ENCODE data around the gene PCBP1.
"Not testable (repeated sequence)": the region's sequence is repeated elsewhere in the genome, so short reads cannot be mapped to it uniquely, and the experiment has no call there.

Gene PCBP1

DNA sequence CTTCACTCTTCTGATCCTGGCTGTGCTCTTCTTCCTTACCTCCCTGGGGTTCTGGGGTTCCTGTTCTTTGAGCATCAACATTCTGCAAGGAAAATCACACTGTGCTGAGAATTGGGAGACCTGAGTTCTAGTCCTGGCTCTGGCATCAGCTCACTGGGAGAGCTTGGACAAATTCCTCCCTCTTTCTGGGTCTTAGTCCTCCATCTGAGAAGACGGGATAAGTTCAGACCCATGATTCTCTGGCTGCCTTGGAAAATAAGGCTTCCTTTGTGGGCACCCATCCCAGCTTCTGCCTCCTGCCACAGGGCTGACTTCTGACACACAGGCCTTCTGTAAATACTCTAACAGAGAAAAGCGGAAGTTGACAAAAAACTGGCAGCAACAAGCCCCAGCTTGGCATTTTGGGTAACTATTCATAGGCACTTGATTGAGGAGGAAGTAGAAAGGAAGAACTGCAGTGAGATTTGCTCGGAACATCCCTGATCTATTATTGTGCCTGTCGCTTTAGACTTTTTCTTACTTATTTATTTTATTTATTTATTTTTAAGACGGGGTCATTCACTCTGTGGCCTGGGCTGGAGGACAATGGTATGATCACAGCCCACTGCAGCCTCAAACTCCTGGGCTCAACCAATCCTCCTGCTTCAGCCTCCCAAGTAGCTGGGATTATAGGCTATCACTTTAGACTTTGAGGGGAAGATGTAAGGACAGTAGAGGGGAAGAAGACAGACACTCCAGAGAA lies 7.9 kb downstream of the PCBP1 start:
- DNase-seq = peak in 6 of 10 donors; percentile 32 to 92 (median 60)

DNA sequence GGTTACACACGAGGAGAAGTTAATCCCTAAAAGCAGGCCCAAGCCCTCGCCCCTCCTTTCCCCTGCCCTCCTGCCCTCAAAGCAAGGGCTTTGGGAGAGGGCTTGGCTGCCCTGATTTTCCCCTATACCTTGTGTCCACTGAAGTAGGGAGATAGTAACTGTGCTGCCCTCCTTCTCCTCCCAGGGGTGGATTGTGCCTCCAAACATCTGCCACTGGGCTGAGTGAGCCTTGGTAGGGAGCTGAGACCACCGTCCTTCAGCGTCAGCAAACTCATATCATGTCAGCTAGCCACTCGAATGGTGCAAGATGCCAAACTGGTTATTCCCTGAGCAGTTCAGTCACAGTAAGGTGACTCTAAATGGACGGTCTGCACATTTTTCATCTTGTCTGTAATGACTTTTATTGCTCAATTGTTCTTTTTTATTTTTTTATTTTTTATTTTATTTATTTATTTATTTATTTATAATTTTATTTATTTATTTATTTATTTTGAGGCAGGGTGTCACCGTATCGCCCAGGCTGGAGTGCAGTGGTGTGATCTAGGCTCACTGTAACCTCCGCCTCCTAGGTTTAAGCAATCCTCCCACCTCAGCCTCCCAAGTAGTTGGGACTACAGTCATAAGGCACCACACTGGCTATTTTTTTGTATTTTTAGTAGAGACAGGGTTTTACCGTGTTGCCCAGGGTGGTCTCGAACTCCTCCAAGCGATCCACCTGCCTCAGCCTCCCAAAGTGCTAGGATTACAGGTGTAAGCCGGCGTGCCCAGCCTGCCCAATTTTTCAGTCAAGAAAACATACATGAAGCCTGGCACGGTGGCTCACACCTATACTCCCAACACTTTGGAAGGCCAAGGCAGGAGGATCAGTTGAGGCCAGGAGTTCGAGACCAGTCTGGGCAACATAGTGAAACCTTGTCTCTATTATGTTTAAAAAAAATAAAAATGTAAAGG lies 8.7 kb downstream of the PCBP1 start:
- no peak for DNase-seq
- intact Hi-C loops (cut with DNase I) = no loop called here

More for the DNA sequence above, 7.9 kb downstream of the PCBP1 start:
- intact Hi-C loops (cut with DNase I) = no loop called here

- intact Hi-C loops (cut with DNase I) = no loop called here
- no peak for DNase-seq
Measured at GRCh38 chr2:70098032-70098431, 10.8 kb downstream of the PCBP1 start.

DNA sequence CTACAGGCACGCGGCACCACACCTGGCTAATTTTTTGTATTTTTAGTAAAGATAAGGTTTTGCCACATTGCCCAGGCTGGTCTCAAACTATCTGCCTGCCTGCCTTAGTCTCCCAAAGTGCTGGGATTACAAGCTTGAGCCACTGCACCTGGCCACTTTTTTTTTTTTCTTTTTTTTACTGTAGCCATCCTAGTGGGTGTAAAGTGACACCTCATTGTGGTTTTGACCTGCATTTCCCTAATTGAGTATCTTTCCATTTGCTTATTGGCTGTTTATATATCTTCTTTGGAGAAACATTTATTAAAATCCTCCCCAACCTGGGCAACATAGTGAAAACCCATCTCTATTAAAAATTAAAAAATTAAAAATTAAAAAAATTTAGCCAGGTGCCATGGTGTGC lies 12.0 kb downstream of the PCBP1 start:
- intact Hi-C loops (cut with DNase I) = no loop called here
- DNase-seq = no peak

GRCh38 chr2:70101174-70101573 lies 13.9 kb downstream of the PCBP1 start:
- intact Hi-C loops (cut with DNase I) = no loop called here
- DNase-seq = no peak

- DNase-seq; intact Hi-C loops (cut with DNase I): not testable (repeated sequence)
Measured at GRCh38 chr2:70101686-70102085, 14.4 kb downstream of the PCBP1 start.

DNA sequence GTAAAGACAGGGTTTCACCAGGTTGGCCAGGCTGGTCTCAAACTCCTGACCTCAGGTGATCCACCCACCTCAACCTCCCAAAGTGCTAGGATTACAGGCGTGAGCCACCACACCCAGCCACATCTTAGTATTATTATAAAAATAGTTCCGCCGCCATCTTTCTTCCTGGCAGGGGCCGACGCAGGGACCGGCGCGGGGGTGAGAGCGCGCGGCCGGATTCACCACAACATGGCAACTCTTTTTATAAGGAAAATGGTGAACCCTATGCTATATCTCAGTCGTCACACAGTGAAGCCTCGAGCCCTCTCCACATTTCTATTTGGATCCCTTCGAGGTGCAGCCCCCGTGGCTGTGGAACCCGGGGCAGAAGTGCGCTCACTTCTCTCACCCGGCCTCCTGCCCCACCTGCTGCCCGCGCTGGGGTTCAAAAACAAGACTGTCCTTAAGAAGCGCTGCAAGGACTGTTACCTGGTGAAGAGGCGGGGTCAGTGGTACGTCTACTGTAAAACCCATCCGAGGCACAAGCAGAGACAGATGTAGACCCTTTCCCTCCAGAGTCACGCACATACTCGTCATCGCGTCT lies 15.1 kb downstream of the PCBP1 start:
- peak in 1 of 10 donors; percentile 44 for DNase-seq
- intact Hi-C loops (cut with DNase I) = not testable (repeated sequence)

GRCh38 chr2:70103531-70104061 lies 16.3 kb downstream of the PCBP1 start:
- intact Hi-C loops (cut with DNase I) = no loop called here
- DNase-seq = no peak

GRCh38 chr2:70104231-70105111 lies 17.2 kb downstream of the PCBP1 start:
- peak in 1 of 10 donors; percentile 74 for DNase-seq
- intact Hi-C loops (cut with DNase I) = no loop called here

DNA sequence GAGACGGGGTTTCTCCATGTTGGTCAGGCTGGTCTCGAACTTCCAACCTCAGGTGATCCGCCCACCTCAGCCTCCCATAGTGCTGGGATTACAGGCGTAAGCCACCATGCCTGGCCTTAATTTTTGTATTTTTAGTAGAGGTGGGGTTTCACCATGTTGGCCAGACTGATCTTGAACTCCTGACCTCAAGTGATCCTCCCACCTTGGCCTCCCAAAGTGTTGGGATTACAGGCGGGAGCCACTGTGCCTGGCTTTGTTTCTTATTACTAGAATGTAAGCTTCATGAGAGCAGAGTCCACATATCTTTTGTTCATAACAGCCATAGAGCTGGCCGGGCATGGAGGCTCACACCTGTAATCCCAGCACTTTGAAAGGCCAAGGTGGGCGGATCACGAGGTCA lies 18.9 kb downstream of the PCBP1 start:
- DNase-seq = peak in 1 of 10 donors; percentile 5
- intact Hi-C loops (cut with DNase I) = not testable (repeated sequence)

- intact Hi-C loops (cut with DNase I) = not testable (repeated sequence)
- DNase-seq = peak in 2 of 10 donors; percentile 8 to 35
Measured at GRCh38 chr2:70110397-70110796, 23.1 kb downstream of the PCBP1 start.

DNA sequence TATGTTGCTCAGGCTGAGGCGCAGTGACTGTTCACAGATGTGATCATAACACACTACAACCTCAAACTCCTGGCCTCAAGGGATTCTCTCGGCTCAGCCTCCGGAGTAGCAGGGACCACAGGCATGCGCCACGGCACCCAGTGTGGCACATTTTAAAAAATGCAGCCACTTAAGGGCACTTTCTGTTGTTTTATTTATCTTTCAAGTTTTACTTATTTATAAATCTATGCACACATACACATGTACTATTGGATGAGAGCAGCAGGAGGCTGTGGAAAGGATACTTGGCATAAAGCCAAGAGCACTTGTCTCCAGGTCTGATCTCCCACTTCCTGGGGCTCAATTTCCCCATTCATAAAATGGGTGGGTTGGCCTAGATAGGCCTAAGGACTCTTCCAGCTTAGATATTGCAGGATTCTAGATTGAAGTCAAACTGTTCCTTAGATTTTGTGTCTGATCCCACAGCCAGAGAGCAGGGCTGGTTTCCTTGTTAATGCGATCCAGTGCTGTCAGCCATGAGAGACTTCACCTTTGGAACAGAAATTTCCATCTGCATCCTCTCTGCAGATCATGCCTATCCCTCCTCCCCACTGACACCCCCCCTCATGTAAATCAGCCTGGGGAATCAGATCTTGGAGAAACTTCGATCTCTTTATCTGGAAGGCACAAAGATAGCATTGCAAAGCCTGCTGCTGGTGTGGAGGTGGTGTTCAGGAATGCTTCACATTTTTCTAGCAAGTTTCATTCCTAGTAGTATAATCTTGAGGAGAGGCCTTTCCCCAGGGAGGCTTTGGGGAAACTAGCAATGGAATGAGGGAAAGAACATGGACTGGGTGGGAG lies 24.7 kb downstream of the PCBP1 start:
- intact Hi-C loops (cut with DNase I) = no loop called here
- peak in 2 of 10 donors; percentile 32 to 55 for DNase-seq

- intact Hi-C loops (cut with DNase I) = no loop called here
- peak in 1 of 10 donors; percentile 33 for DNase-seq
Measured at GRCh38 chr2:70113359-70114070, 26.2 kb downstream of the PCBP1 start.

DNA sequence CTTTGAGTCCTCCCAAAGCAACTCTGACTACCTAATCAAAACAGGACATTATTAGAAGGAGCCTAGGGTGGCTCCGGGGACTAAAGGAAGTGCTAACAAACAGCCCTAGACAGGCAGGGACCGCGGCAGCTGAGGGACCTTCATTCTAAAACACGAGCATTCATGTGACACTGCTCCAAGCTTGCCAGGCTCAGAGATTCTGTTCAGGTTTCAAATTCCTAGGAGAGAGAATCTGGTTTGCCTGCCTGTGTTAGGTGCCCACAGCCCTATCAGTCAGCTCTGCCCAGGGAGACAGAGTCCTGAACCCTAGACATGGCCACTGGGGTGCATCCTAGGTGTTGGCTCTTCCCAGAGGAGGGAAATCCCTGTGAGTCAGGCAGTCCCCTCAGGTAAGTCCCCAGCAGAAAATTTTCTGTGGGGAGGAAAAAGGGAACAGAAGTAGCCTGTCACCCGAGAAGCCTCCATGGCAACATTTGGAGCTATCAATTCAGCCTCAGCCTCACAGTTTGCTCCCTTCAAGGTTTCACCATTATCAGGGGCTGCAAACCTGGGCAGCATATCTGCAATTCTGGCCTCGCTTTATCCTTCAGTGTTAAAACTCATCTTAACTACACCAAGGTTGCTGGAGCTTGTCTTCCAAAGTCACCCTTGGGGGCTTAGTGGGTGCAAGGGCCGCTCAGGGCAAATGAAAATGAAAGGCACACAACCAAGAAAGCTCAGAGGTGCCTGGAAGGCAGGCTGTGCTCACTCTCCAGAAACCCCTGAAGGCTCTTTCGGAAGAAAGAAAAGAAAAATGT lies 28.6 kb downstream of the PCBP1 start:
- peak in 3 of 10 donors; percentile 23 to 68 (median 68) for DNase-seq
- intact Hi-C loops (cut with DNase I) = no loop called here

DNA sequence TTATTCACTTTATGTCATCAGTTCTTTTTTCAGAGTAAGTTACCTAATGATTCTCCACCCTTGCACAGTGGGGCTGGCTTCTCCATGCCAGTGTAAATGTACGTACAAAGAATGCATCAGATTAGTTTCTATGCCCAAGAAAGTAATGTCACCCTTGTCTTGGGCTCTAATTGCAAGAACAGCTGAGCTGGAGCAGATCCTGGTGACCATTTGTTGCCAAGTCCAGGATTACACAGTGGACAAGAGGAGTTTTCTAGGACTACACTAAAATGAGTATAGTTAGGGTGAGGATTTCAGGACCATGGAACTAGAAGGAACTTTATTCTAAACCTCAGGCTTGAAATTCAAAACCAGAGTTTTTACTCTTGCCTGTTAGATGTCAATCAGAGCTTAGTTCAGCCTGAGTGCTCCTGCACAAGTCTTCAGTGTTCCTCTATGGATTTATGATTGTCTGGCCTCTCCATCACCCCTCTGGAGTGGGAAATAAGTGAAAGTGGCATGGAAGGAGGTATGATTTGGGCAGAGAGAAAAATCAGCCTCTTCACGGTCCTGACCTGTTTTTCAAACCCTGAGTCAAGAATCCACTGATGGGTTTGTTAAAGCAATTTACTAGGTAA lies 29.8 kb downstream of the PCBP1 start:
- intact Hi-C loops (cut with DNase I) = no loop called here
- peak in 4 of 10 donors; percentile 2 to 38 (median 14) for DNase-seq

- intact Hi-C loops (cut with DNase I) = no loop called here
- DNase-seq = peak in 6 of 10 donors; percentile 32 to 90 (median 70)
Measured at GRCh38 chr2:70118798-70119454, 31.6 kb downstream of the PCBP1 start.

Measured in posterior cingulate gyrus (tissue), 11 donors.